Activated gamma-delta T cell treated with Interleukin-2 at 50 U/mL for 16 hours (primary cell): ENCODE measurements around the gene GRK1.

Experiments
- DNase-seq: peaks from one replicate; pipeline ENCODE4 v3.0.0-alpha.2; 2020

The GRK1 gene

GRCh38 chr13:113783200-113783881, 116.3 kb downstream of the GRK1 start:
- no peak for DNase-seq

- no peak for DNase-seq
Observed at GRCh38 chr13:113783966-113784644, 117.1 kb downstream of the GRK1 start.

- DNase-seq = no peak
Observed at GRCh38 chr13:113784645-113785024, 117.6 kb downstream of the GRK1 start.

- no peak for DNase-seq
Observed at GRCh38 chr13:113785051-113786010, 118.3 kb downstream of the GRK1 start.

GRCh38 chr13:113786262-113786841, 119.3 kb downstream of the GRK1 start:
- DNase-seq = no peak
